ENCODE data around the gene AGBL1.

The AGBL1 gene

DNA sequence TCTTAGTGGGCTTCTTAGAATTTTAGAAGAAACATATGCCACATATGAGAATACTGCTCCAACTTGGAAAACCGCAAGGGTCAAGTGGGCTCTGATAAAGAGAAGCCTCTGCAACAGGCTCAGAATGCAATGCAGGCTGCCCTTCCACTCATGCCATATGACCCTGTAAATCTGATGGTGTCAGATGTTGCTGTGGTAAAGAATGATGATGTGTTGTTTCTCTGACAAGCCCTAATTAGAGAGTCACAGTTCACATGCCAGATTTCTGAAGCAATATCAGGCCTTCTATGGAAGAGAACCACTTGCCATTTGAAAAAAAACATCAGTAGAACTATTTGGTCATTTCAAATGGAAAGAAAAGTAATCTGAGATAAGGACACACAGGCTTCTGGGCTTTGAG lies 749.6 kb downstream of the AGBL1 start:
- H3K4me3 ChIP-seq (ENCODE audit: low read length), result no peak overlapping the region
- TF ChIP-seq ZNF274 (IDR thresholded peaks at IDR 0.05; ENCODE audit: low read depth, low read length), result no peak

GRCh38 chr15:86830304-86830703 lies 750.6 kb downstream of the AGBL1 start:
- TF ChIP-seq ZNF274 (IDR thresholded peaks at IDR 0.05; ENCODE audit: low read depth, low read length), result no peak
- no peak overlapping the region for H3K4me3 ChIP-seq (ENCODE audit: low read length)

- H3K4me3 ChIP-seq (ENCODE audit: low read length), result no peak overlapping the region
- no peak for TF ChIP-seq ZNF274 (IDR thresholded peaks at IDR 0.05; ENCODE audit: low read depth, low read length)
Observed at GRCh38 chr15:86833595-86833994, 753.9 kb downstream of the AGBL1 start.

GRCh38 chr15:86834115-86834863 lies 754.6 kb downstream of the AGBL1 start:
- H3K4me3 ChIP-seq (ENCODE audit: low read length), result no peak overlapping the region
- no peak for TF ChIP-seq ZNF274 (IDR thresholded peaks at IDR 0.05; ENCODE audit: low read depth, low read length)

DNA sequence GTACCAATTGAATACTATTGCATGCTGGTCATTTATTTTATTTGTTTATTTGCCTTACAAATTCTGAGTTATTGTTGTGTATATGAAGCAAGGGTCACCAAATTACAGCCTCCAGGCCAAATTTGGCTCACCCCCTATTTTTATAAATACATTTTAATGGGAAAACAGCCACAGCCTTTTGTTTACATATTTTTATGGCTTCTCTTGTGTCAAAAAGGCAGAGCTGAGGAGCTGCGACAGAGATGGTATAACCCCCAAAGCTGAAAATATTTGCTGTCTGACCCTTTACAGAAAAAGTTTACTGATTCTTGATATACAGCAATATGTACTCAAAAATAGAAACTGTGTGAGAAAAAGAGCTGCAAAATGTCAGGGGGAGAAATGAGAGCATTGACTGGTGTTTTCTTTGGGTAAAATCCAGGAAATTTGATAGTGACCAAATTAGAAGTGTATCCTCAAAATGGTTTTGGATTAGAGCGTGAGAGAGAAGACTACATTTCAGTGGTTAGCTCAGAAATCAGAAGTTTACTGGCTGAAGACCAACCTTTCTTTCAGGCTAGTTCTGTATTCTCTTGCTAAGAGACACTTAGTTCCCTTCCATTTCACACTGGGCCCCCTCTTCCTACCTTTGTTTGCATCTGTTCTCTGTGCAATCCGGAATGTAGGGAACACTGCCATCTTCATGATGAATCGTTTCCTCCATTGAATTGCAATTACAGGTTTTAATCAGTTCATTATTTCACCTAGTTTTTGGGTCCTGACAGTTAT lies 757.8 kb downstream of the AGBL1 start:
- TF ChIP-seq ZNF274 (IDR thresholded peaks at IDR 0.05; ENCODE audit: low read depth, low read length), result no peak
- H3K4me3 ChIP-seq (ENCODE audit: low read length), result no peak overlapping the region

DNA sequence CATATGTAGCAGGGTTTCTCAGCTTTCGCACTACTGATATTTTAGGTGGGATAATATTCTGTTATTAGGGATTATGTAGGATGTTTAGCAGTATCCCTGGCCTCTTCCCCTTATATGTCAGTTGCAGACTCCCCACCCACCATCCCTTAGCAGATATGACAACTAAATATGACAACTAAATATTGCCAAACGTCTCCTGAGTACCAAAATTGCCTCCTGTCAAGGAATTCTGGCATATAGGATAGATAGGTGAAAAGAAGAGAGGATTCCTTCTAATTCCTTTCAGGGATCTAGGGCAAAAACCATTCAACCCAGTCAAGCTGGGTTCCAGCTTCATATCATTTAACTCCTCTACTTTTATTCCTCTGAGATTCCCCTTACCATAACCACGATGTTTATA lies 759.8 kb downstream of the AGBL1 start:
- no peak overlapping the region for H3K4me3 ChIP-seq (ENCODE audit: low read length)
- TF ChIP-seq ZNF274 (IDR thresholded peaks at IDR 0.05; ENCODE audit: low read depth, low read length), result no peak

GRCh38 chr15:86840996-86841395 lies 761.3 kb downstream of the AGBL1 start:
- no peak overlapping the region for H3K4me3 ChIP-seq (ENCODE audit: low read length)
- no peak for TF ChIP-seq ZNF274 (IDR thresholded peaks at IDR 0.05; ENCODE audit: low read depth, low read length)

GRCh38 chr15:86842199-86842598 lies 762.5 kb downstream of the AGBL1 start:
- no peak for TF ChIP-seq ZNF274 (IDR thresholded peaks at IDR 0.05; ENCODE audit: low read depth, low read length)
- H3K4me3 ChIP-seq (ENCODE audit: low read length), result no peak overlapping the region

- TF ChIP-seq ZNF274 (IDR thresholded peaks at IDR 0.05; ENCODE audit: low read depth, low read length), result no peak
Observed at GRCh38 chr15:86846036-86846435, 766.4 kb downstream of the AGBL1 start.

DNA sequence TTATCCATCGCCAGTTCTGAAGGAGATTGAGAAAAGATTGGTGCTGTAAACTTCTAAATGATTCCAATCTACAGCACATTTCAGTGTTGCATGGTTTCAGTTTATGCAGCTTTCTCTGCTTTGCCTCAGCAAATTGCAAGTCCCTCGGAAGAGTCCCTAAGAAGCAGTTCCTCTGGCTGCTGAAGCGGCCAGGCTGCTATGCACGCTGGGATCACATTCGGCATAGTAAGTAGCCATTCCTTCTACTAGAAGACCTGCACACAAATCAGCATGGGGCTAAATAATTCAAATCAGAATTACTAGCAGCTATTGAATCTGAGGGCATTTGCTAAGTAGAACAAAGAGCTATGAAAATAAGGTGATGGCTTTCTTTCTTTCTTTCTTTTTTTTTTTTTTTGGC lies 769.5 kb downstream of the AGBL1 start:
- no peak for TF ChIP-seq ZNF274 (IDR thresholded peaks at IDR 0.05; ENCODE audit: low read depth, low read length)
- H3K4me3 ChIP-seq (ENCODE audit: low read length), result no peak overlapping the region

More at GRCh38 chr15:86846036-86846435, 766.4 kb downstream of the AGBL1 start:
- H3K4me3 ChIP-seq (ENCODE audit: low read length), result no peak overlapping the region

DNA sequence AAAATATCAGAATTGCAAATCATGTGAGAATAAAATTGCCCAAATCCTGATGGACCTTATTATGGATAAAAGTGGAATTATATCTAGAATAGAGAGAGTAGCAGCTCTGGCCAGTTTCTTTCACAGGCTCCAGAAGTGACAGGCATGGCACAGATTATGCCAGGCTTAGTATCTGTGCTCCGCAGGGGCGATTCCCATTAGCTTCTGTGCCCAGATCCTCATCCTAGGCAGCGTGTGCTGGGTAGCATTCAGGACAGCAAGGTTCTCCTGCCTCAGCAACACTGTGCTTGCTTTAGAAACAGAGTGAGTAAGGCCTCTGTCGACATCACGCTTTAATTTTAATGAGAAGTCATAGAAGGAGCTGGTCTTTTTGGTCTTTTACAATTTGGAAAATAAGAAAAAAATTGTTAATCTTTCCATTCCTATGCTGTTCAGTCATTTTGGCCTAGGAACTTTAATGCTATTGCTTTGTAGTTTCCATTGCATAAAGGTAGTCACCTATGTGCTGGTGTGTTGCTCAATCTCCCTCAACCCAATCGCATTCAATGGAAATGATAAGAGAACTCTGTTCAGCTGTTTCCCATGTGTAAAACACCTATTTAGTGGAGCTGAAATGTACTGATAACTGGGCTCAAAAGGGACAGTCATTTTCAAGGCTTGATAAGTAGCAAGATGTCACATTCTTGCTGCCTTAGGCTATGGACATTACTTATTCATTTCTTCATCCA lies 770.1 kb downstream of the AGBL1 start:
- TF ChIP-seq ZNF274 (IDR thresholded peaks at IDR 0.05; ENCODE audit: low read depth, low read length), result no peak
- H3K4me3 ChIP-seq (ENCODE audit: low read length), result no peak overlapping the region

- TF ChIP-seq ZNF274 (IDR thresholded peaks at IDR 0.05; ENCODE audit: low read depth, low read length), result no peak
- no peak overlapping the region for H3K4me3 ChIP-seq (ENCODE audit: low read length)
Observed at GRCh38 chr15:86850939-86851338, 771.3 kb downstream of the AGBL1 start.

DNA sequence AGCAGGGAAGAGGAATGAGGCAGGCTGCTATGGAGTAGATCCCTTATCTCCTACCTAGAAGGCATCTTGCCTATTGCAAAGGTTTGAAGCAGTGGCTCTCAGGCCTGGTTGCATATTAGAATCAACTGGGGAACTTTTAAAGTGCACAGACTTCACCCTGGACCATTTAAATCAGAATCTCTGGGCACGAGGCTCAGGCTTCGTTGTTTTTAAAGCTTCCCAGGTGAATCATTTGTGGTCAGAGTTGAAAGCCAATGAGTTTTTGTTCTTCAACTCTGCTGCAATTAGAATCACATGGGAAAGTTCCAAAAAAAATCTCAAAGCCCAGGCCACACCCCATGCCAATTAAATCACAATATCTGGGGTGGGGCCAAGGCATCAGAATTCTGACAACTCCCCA lies 773.1 kb downstream of the AGBL1 start:
- no peak for TF ChIP-seq ZNF274 (IDR thresholded peaks at IDR 0.05; ENCODE audit: low read depth, low read length)

DNA sequence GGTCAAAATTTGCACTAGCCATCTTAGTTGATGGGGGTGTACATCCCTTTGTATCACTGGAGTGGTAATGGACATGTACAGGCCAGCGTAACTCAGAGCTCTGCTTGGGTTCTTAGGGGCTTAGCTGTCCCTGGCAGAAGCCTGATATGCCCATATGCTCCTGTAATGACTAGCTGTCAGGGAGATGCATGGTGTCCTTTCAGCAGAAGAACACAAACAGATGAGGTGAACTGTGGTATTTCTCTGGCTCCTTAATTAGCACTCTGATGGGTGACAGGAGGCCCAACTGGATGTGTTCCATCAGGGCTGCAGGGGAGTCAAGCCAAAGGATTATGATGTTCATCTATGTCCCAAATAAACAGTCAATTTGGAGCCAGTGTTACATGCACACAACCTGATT lies 774.5 kb downstream of the AGBL1 start:
- TF ChIP-seq ZNF274 (IDR thresholded peaks at IDR 0.05; ENCODE audit: low read depth, low read length), result no peak
- H3K4me3 ChIP-seq (ENCODE audit: low read length), result no peak overlapping the region

More for the DNA sequence above, 773.1 kb downstream of the AGBL1 start:
- no peak overlapping the region for H3K4me3 ChIP-seq (ENCODE audit: low read length)

Measured in GM08714 (cell line).